ENCODE data around the gene SLC45A1. TPM values are rescaled to one million over a fixed set of nuclear protein-coding genes. Genes with fewer than 3 reads are reported as not detected.

Gene SLC45A1
- total RNA-seq, 1 donor from 2014 or later, result 6.6 TPM

- no peak for DNase-seq
Observed at GRCh38 chr1:8311068-8311718, 6.7 kb upstream of the SLC45A1 start.

GRCh38 chr1:8312235-8313218 is 5.4 kb upstream of the SLC45A1 start:
- no peak for DNase-seq

- DNase-seq, result no peak
Observed at GRCh38 chr1:8313231-8313630, 4.7 kb upstream of the SLC45A1 start.

DNA sequence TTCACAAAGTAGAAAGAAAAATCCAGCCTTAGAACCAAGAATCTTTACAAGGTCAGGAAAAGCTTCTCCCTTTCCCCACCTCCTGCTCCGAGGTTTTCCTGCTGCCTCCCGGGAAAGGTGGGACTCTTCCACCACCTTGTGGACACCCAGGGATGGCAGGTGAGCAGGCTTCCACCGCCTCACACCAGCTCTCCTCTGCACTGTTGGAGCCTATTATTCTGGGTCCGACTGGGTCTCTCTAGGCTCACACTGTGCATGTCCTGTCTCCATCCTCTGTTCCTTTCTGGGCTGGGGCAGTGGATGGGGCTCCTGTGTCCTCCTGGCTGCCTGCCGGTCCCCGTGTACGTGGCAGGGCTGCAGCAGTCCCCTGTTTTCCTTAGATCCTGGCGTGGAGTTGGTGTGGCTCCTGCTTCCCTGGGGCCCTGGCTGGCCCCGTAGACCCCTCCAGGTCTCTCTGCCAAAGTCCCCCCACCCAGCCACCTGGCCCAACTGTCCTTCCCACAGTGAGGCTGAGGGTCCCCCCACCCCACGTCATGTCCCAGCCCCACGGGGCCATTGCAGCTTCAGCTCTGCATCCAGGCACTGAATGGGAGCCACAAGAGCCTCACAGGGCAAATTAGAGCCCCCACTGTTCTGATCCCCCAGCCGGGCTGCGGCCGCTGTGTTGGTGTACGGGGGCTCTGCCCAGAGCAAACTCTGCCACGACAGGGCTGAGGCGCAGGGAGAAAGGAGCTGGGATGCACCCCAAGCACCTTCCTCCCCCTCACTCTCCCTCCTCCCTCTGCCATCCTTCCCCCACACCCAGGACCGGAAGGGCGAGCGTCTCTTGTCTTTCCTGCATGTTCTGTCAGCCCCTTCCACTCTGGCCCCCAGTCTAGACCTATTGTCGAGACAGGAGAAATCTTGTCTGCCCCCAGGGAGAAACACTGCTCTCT is 3.3 kb upstream of the SLC45A1 start:
- peak; percentile 54 for DNase-seq

- DNase-seq, result no peak
Observed at GRCh38 chr1:8315573-8316475, 2.1 kb upstream of the SLC45A1 start.

DNA sequence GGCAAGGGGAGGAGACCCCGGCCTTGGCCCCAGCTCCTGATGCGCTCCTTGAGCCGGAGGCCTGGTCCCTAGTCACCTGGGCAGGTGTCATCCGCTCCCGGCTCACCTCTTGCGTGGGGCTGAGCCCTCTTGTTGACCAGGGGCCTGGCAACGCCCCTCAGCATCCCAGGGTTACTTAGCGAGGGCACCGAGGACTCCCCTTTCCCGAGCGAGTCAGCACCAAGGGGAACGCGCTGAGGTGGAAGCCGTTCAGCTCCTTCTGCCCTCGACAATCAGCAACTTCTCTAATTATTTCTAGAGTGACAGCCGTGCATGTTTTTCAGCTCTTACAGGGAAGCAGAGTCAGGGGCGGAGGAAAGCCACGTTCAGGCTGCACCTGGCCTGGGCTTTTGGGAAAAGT is 522 bp downstream of the SLC45A1 start:
- no peak for DNase-seq

DNA sequence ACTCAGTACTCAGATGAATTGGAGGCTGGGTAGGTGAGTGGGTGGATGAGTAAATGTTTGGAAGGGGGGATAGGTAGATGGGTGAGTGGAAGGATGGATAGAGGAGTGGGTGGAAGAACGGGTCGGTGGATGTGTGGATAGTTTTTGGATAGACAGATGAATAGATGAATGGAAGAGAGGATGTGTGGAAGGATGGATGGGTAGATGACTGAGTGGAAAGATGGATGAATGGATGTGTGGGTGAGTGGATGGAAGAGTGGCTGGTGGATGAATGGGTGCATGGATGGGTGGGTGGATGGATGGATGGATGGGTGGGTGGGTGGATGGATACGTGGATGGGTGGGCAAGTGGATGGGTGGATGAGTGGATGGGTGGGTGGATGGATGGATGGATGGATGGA is 3.7 kb downstream of the SLC45A1 start:
- no peak for DNase-seq

DNA sequence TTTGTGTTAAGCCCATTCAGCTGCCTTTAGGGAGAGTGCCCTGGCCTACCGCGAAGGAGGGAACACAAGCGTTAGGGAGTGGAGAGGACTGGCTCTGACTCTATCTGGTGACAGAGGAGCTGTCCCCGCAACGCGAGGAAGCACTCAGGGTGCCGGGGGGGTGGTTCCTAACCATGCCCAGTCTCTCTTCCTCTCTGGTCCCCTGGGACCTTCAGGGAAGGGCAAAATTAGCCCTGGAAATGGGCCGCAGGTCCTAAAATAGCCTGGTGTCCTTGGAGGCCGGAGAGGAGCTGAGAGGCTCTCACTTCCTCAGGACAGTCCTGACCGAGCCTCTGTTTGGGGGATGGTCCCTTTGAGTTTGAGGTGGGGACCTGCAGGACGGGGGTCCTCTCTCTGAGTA is 5.8 kb downstream of the SLC45A1 start:
- no peak for DNase-seq

DNA sequence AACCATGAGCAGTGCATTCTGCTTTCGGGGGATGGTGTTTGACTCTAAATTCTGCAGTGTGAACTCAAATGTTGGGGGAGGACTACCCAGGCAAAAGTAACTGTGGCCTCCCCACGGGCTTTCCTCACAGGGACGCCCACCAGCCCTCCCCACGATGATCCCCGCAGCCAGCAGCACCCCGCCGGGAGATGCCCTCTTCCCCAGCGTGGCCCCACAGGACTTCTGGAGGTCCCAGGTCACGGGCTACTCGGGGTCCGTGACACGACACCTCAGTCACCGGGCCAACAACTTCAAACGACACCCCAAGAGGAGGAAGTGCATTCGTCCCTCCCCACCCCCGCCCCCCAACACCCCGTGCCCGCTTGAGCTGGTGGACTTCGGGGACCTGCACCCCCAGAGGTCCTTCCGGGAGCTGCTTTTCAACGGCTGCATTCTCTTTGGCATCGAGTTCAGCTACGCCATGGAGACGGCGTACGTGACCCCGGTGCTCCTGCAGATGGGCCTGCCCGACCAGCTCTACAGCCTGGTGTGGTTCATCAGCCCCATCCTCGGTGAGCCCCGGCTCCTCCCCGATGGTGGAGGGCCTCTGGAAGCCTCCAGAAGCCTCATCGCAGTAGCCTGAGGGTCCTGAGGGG is 6.4 kb downstream of the SLC45A1 start:
- DNase-seq, result no peak

DNA sequence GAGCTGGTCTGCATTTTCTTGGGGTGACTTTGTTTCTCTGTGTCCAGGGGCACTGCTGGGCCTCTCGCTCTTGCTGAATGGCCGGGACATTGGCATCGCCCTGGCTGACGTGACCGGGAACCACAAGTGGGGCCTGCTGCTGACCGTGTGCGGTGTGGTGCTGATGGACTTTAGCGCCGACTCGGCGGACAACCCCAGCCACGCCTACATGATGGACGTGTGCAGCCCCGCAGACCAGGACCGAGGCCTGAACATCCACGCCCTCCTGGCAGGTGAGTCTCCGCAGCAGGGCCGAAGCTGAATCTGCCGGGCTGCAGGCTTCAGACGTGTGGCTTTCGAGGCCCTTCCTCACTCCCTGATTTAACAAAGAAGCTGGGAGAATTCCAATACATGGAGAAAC is 7.9 kb downstream of the SLC45A1 start:
- no peak for DNase-seq

DNA sequence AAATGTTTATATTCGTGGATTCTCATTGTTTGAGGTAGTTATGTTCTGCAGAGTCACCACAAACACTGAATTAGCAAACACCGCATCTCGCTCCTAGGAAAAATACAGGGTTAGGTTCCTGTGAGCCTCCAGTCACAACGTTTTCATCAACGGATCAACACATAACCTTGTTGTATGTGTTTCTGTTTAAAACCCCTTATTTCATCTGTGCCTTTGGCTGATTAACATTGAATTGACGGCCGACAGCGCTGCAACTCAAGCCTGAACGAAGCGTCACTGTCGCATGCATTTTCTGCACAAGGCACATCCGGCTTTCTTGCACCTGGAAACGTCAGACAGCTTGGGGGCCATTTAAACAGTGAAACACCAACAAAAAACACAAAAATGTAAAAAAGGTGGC is 8.4 kb downstream of the SLC45A1 start:
- DNase-seq, result no peak

DNA sequence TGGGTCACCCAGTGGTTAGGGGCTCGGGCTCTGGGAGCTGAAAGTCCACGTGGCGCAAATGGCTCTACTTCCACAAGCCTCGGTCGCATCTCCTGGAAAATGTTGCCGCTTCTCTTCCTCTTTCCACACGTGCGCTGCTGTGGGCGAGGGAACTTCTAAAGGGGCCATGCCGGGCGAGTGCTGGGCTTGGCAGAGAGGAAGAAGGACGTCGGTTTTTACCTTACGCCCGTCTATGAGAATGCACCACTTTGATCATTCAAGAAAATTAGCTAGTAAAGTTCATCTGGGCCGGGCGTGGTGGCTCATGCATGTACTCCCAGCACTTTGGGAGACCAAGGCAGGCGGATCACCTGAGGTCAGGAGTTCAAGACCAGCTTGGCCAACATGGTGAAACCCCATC is 10.4 kb downstream of the SLC45A1 start:
- no peak for DNase-seq

GRCh38 chr1:8329439-8329838 is 11.5 kb downstream of the SLC45A1 start:
- no peak for DNase-seq

GRCh38 chr1:8329858-8330257 is 11.9 kb downstream of the SLC45A1 start:
- no peak for DNase-seq

DNA sequence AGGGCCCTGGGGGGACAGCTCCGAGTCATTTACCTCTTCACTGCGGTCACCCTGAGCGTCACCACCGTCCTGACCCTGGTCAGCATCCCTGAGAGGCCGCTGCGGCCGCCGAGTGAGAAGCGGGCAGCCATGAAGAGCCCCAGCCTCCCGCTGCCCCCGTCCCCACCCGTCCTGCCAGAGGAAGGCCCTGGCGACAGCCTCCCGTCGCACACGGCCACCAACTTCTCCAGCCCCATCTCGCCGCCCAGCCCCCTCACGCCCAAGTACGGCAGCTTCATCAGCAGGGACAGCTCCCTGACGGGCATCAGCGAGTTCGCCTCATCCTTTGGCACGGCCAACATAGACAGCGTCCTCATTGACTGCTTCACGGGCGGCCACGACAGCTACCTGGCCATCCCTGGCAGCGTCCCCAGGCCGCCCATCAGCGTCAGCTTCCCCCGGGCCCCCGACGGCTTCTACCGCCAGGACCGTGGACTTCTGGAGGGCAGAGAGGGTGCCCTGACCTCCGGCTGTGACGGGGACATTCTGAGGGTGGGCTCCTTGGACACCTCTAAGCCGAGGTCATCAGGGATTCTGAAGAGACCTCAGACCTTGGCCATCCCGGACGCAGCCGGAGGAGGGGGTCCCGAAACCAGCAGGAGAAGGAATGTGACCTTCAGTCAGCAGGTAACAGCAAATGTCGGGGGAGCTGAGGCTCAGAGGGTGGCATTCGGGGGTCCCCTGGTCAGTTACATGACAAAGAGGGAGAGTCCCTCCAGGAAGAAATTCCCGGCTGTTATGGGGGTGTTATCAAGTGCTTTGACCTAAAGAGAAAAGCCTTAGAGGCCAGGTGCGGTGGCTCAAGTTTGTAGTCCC is 12.6 kb downstream of the SLC45A1 start:
- DNase-seq, result no peak

DNA sequence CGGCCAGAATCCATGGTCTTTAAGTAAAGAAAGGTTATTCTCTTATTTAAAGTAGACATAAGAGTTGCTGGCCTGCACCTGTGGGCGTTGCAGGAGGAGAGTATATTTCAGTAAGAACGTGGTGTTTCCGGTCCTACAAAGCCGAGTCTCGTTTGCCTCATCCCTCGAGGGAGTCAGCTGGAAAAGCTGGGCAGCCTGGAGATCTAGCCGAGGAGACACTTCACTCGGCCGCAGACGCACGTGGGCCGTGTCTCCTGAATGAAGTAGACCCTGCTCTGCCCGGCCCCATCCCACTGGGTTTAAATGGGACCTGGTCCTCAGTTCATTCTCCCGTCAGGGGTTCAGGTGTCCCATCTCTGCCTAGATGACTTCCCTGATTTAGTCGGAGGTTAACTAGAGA is 14.9 kb downstream of the SLC45A1 start:
- no peak for DNase-seq

GRCh38 chr1:8333246-8333987 is 15.5 kb downstream of the SLC45A1 start:
- DNase-seq, result no peak

- no peak for DNase-seq
Observed at GRCh38 chr1:8334106-8334851, 16.4 kb downstream of the SLC45A1 start.
